ENCODE data around the gene SEMA5A. TPM values are rescaled to one million over a fixed set of nuclear protein-coding genes. Genes with fewer than 3 reads are reported as not detected.

The SEMA5A gene
- total and polyA plus RNA-seq, 2 of the 8 experiments (the other 6 are each of a cell fraction or from before 2014, with no cell fraction given): 5.3 to 8.9 TPM

DNA sequence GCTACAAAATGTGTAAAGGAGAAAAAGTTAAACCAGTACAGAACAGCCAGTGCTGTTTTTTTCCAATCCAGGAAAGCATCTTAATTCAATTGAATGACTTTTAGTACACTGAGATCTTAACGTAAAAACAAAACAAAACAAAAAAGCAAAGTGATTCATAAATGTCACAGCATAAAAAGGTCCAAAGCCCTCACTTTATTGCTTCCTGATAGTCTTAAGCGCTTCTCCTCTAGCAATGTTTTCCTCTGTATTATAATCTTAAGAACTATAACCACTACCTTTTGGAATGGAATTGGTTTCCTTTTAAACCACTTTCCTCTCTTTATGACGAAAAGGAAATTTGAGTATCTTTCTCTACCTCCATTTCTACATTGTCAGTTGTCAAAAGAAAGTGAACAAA is 91.4 kb downstream of the SEMA5A start (continued):
- no peak for TF ChIP-seq EP300 (IDR thresholded peaks at IDR 0.05; ENCODE audit: borderline replicate concordance in 1 of 2, low read depth in 2 of 2, low read length in 2 of 2)
- no peak for TF ChIP-seq POLR2A (IDR thresholded peaks at IDR 0.05; ENCODE audit: control extremely low read depth in 1 of 2, low read depth in 2 of 2, low read length in 2 of 2)
- TF ChIP-seq CHD2 (IDR thresholded peaks at IDR 0.05; ENCODE audit: low read length): no peak

All from H1 (cell line).